PC-3 (cell line): Measurements from ENCODE around the gene WDR33. TPM values are rescaled to one million over a fixed set of nuclear protein-coding genes. Genes with fewer than 3 reads are reported as not detected.

Experiments used
- ATAC-seq: fragments of 200-7000 bp; cut with Tn5 transposase; 2 replicates; pipeline ENCODE4 v1.9.1; 2020; ENCODE audit warnings: mild to moderate bottlenecking, moderate library complexity
- BruUV-seq: library from RNA; stranded (reverse); fragments of 400-500 nt; replicated peaks from 2 replicates; lab custom pipeline; 2021; lab: Mats Ljungman, UMichigan
- CTCF ChIA-PET: fragments of 300-600 bp; sonication (Branson Sonifier 250); formaldehyde crosslinking; loops from one replicate; lab custom pipeline; 2022; ENCODE audit warnings: antibody characterized with exemption; lab: Charles Lee
- POLR2A ChIA-PET: fragments of 300-600 bp; sonication (Branson Sonifier 250); formaldehyde crosslinking; loops from one replicate; lab custom pipeline; 2022; ENCODE audit warnings: antibody characterized with exemption; ENCODE audit not compliant: unreplicated experiment; lab: Charles Lee
- DNase-seq: peaks from one replicate; pipeline ENCODE4 v3.0.0-alpha.2; 2015
- H2AFZ ChIP-seq: fragments of 300-600 bp; sonication (generic); 2 replicates; pipeline ENCODE4 v1.6.0; 2016; ENCODE audit warnings: antibody characterized with exemption, low read length
- H3F3A ChIP-seq: fragments of 300-600 bp; sonication (generic); one replicate; pipeline ENCODE4 v1.6.0; 2017; ENCODE audit warnings: antibody characterized with exemption, low read length, control low read depth, mild to moderate bottlenecking; ENCODE audit not compliant: unreplicated experiment
- H3K27ac ChIP-seq: fragments of 300-600 bp; sonication (generic); 2 replicates; pipeline ENCODE4 v1.5.1; 2016; ENCODE audit warnings: mild to moderate bottlenecking, low read length
- H3K27me3 ChIP-seq: fragments of 300-600 bp; sonication (generic); 2 replicates; pipeline ENCODE4 v1.6.1; 2016; ENCODE audit warnings: low read length, mixed read lengths
- H3K36me3 ChIP-seq: fragments of 300-600 bp; sonication (generic); 2 replicates; pipeline ENCODE4 v1.6.1; 2016; ENCODE audit warnings: low read depth, mixed run types, low read length, mixed read lengths
- H3K4me1 ChIP-seq: fragments of 300-600 bp; sonication (generic); 2 replicates; pipeline ENCODE4 v1.5.1; 2016; ENCODE audit warnings: low read length; ENCODE audit not compliant: insufficient read depth
- H3K4me2 ChIP-seq: fragments of 300-600 bp; sonication (generic); 2 replicates; pipeline ENCODE4 v1.6.0; 2016; ENCODE audit warnings: low read length
- H3K4me3 ChIP-seq: fragments of 300-600 bp; sonication (generic); 2 replicates; pipeline ENCODE4 v1.5.1; 2016; ENCODE audit warnings: mild to moderate bottlenecking, low read length, mixed read lengths
- H3K79me2 ChIP-seq: fragments of 300-600 bp; sonication (generic); 2 replicates; pipeline ENCODE4 v1.6.1; 2017; ENCODE audit warnings: low read length, mixed read lengths
- H3K9ac ChIP-seq: fragments of 300-600 bp; sonication (generic); 2 replicates; pipeline ENCODE4 v1.6.0; 2016; ENCODE audit warnings: mild to moderate bottlenecking, low read length
- H3K9me2 ChIP-seq: fragments of 300-600 bp; sonication (generic); replicated peaks from 2 replicates; pipeline ENCODE4 v1.6.1; 2016; ENCODE audit warnings: mixed run types, low read length, mixed read lengths
- H3K9me3 ChIP-seq: fragments of 300-600 bp; sonication (generic); 2 replicates; pipeline ENCODE4 v1.6.1; 2016; ENCODE audit warnings: low read length, mixed read lengths
- H4K20me1 ChIP-seq: fragments of 300-600 bp; sonication (generic); 2 replicates; pipeline ENCODE4 v1.6.1; 2016; ENCODE audit warnings: low read length, mixed read lengths
- EZH2 ChIP-seq: fragments of 300-600 bp; sonication (generic); IDR thresholded peaks from one replicate; pipeline ENCODE4 v1.6.1; 2017; ENCODE audit warnings: antibody characterized with exemption, mild to moderate bottlenecking, low read length; ENCODE audit not compliant: unreplicated experiment
- EZH2phosphoT487 ChIP-seq: fragments of 300-600 bp; sonication (generic); IDR thresholded peaks from 2 replicates; pipeline ENCODE4 v1.6.1; 2018; ENCODE audit warnings: mild to moderate bottlenecking, antibody characterized with exemption, low read length, borderline replicate concordance
- intact Hi-C: fragments of 100-400 bp; cut with micrococcal nuclease; formaldehyde crosslinking; loops from 2 replicates; pipeline ENCODE4 v1.9.0; 2023
- total RNA-seq: library from RNA; depleted of rRNA; stranded (reverse); fragments of >200 nt; gene quantifications from 2 replicates; pipeline ENCODE4 v1.2.3, GENCODE V29; 2014
- TF ChIP-seq, protein P1 (sequence below): fragments of 300-600 bp; sonication (generic); conservative IDR thresholded peaks from 2 replicates; pipeline ENCODE4 v1.5.1; 2017; ENCODE audit warnings: antibody characterized with exemption, low read depth, mild to moderate bottlenecking, low read length

WDR33 gene
- total RNA-seq, 1 experiment from 2014 or later: 31.7 TPM

DNA sequence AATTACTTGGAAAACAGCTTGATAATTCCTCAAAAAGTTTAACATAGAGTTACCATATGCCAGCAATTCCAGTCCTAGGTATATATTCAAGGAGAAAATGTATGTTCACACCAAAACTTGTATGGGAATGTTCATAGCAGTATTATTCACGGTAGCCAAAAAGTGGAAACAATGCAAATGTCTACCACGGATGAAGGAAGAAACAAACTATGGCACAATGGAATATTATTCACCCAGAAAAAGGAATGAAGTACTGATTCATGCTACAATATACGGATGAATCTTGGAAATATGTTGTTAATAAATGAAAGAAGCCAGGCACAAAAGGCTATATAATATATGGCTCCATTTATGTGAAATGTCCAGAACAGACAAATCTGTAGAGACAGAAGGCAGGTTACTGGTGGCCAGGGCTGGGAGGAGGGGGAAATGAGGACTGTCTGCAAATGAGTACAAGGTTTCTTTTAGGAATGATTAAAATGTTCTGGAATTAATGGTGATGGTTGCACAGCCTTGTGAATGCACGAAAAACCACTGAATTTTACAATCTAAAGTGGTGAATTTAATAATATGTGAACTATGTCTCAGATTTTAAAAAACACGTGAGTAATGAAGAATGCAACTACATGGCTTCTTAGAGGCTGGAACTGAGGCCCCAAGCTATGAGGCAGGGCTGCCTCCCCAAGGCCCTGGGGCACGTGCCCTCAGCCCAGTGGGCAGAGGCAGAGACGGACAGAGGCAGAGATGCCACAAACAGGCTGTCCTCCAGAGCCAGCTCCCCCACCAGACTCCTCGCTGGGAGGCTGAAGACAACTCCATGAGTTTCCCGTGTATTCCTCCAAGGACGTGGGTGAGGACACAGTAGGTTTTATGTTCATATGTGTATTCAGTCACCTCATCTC, 140.7 kb downstream of the WDR33 start:
- DNase-seq: no peak
- ATAC-seq: no peak
- H3K9me3 ChIP-seq: 0 out of 2 replicates have a peak, but pooled peaks cover 5% of the 10 kb centered on the region
- CTCF ChIA-PET: no interaction called here
- H3K9me2 ChIP-seq: no peaks in the 10 kb centered on the region
- H3K9ac ChIP-seq: no peak overlapping the region
- H3K4me3 ChIP-seq: no peak overlapping the region
- H3F3A ChIP-seq: no peaks in the 10 kb centered on the region
- no TSS peak for BruUV-seq
- H3K27ac ChIP-seq: no peak overlapping the region
- H3K4me1 ChIP-seq: peaks cover 5% of the 10 kb centered on the region; the same call in 1 of the 2 replicates
- no peak overlapping the region for H2AFZ ChIP-seq
- H3K79me2 ChIP-seq: no peaks in the 10 kb centered on the region
- TF ChIP-seq, protein P1, sequence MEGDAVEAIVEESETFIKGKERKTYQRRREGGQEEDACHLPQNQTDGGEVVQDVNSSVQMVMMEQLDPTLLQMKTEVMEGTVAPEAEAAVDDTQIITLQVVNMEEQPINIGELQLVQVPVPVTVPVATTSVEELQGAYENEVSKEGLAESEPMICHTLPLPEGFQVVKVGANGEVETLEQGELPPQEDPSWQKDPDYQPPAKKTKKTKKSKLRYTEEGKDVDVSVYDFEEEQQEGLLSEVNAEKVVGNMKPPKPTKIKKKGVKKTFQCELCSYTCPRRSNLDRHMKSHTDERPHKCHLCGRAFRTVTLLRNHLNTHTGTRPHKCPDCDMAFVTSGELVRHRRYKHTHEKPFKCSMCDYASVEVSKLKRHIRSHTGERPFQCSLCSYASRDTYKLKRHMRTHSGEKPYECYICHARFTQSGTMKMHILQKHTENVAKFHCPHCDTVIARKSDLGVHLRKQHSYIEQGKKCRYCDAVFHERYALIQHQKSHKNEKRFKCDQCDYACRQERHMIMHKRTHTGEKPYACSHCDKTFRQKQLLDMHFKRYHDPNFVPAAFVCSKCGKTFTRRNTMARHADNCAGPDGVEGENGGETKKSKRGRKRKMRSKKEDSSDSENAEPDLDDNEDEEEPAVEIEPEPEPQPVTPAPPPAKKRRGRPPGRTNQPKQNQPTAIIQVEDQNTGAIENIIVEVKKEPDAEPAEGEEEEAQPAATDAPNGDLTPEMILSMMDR: no peak
- TF ChIP-seq EZH2phosphoT487 (no peak), EZH2 (no peak)
- POLR2A ChIA-PET: no interaction called here
- H3K4me2 ChIP-seq: no peak overlapping the region
- H3K36me3 ChIP-seq: no peaks in the 10 kb centered on the region; the same call in 1 of the 2 replicates
- H4K20me1 ChIP-seq: no peaks in the 10 kb centered on the region
- intact Hi-C loops: no loop called here
- H3K27me3 ChIP-seq: no peaks in the 10 kb centered on the region

GRCh38 chr2:127669056-127669455, 141.9 kb downstream of the WDR33 start:
- ChIA-PET CTCF (no interaction called here), POLR2A (no interaction called here)
- no peaks in the 10 kb centered on the region; the same call in 1 of the 2 replicates for H3K36me3 ChIP-seq
- no peak overlapping the region for H2AFZ ChIP-seq
- 0 out of 2 replicates have a peak, but pooled peaks cover 5% of the 10 kb centered on the region for H3K9me3 ChIP-seq
- H3K4me3 ChIP-seq: no peak overlapping the region
- H3K9ac ChIP-seq: no peak overlapping the region
- no peak overlapping the region for H3K27ac ChIP-seq
- H3K9me2 ChIP-seq: no peaks in the 10 kb centered on the region
- no peaks in the 10 kb centered on the region for H3F3A ChIP-seq
- DNase-seq (no peak), ATAC-seq (no peak)
- intact Hi-C loops: no loop called here
- no peaks in the 10 kb centered on the region for H4K20me1 ChIP-seq
- no peak overlapping the region for H3K4me2 ChIP-seq
- no TSS peak for BruUV-seq
- H3K79me2 ChIP-seq: no peaks in the 10 kb centered on the region
- H3K4me1 ChIP-seq: no peaks in the 10 kb centered on the region
- TF ChIP-seq EZH2phosphoT487 (no peak), EZH2 (no peak)
- TF ChIP-seq, protein P1: no peak
- H3K27me3 ChIP-seq: no peaks in the 10 kb centered on the region

DNA sequence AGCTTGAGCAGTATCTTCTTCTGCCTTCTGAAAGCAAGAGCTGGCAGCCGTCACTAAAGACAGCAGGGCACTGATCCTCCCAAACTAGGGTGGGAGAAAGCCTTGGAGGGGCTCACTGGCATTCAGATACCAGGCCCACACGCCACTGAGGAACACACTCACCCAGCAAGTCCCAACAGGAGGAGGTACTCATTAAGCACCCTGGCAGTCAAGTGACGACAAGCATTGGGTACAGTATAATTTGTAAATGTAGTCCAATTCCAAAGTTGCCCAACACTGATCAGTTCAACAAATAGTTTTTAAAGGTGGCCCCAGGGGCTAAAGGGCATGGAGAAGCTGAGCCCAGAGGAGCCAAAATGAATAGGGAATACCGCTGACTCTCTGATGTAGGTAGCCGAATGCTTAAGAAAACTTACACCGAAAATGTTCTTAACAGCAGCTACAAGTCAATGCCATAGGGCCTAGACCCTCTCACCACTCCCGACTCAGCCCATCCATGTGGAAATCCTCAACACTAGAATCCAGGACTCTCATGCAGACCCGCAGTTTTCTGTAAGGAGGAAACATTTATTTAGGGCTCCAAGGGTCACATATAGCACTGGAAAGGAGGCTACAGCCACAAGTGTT, 145.6 kb downstream of the WDR33 start:
- no peaks in the 10 kb centered on the region for H3F3A ChIP-seq
- intact Hi-C loops: no loop called here
- CTCF ChIA-PET: no interaction called here
- no TSS peak for BruUV-seq
- H3K27me3 ChIP-seq: no peaks in the 10 kb centered on the region
- DNase-seq (no peak), ATAC-seq (no peak)
- no peaks in the 10 kb centered on the region for H3K9me2 ChIP-seq
- TF ChIP-seq, protein P1: no peak
- no peak for TF ChIP-seq EZH2
- TF ChIP-seq EZH2phosphoT487: no peak
- no peak overlapping the region for H3K9ac ChIP-seq
- POLR2A ChIA-PET: no interaction called here
- no peak overlapping the region for H3K4me3 ChIP-seq
- no peak overlapping the region for H2AFZ ChIP-seq
- no peaks in the 10 kb centered on the region for H4K20me1 ChIP-seq
- H3K4me1 ChIP-seq: no peaks in the 10 kb centered on the region
- H3K4me2 ChIP-seq: no peak overlapping the region
- H3K36me3 ChIP-seq: no peaks in the 10 kb centered on the region; the same call in 1 of the 2 replicates
- H3K9me3 ChIP-seq: 0 out of 2 replicates have a peak, but pooled peaks cover 5% of the 10 kb centered on the region
- no peaks in the 10 kb centered on the region for H3K79me2 ChIP-seq
- H3K27ac ChIP-seq: no peak overlapping the region
